ENCODE results near the gene KCNK5. TPM values are rescaled to one million over a fixed set of nuclear protein-coding genes. Genes with fewer than 3 reads are reported as not detected.
A peak's percentile ranks its signal among the peaks of the same experiment; 100 is the strongest.

The KCNK5 gene
- total and polyA plus RNA-seq, 2 experiments from 2014 or later, result 6.6 to 11.4 TPM

GRCh38 chr6:39209360-39209811, 19.9 kb downstream of the KCNK5 start:
- Histone ChIP-seq H3K9me3 (ENCODE audit: low read depth) (no peaks in the 10 kb centered on the region), H3K4me3 (no peak overlapping the region), H3K9me2 (replicated peaks; ENCODE audit: insufficient read depth) (no peaks in the 10 kb centered on the region), H3K27ac (peak overlapping the region; percentile 83), H4K20me1 (ENCODE audit: insufficient read depth, poor library complexity, severe bottlenecking) (no peaks in the 10 kb centered on the region), H3K36me3 (replicated peaks; ENCODE audit: insufficient read depth, low read depth) (no peaks in the 10 kb centered on the region), H3K4me1 (ENCODE audit: insufficient read depth) (peaks cover 62% of the 10 kb centered on the region), H3K27me3 (no peaks in the 10 kb centered on the region), H2AFZ (no peak overlapping the region), H3K4me2 (peak overlapping the region; percentile 12), H3K79me2 (peaks cover 25% of the 10 kb centered on the region)
- 38% methylated on average over 6 of the region's 6 CpGs for WGBS (ENCODE audit: low lambda C conversion rate, missing lambda C conversion rate)
- DNase-seq (ENCODE audit: low spot score), result peak; percentile 52
- TF ChIP-seq EZH2 (IDR thresholded peaks at IDR 0.05; ENCODE audit: borderline replicate concordance) (no peak), EZH2phosphoT487 (IDR thresholded peaks at IDR 0.05; ENCODE audit: low read depth, severe bottlenecking, unreplicated experiment) (no peak), CTCF (IDR thresholded peaks at IDR 0.05; ENCODE audit: poor library complexity) (no peak)

GRCh38 chr6:39208223-39208739, 21.0 kb downstream of the KCNK5 start:
- WGBS (ENCODE audit: low lambda C conversion rate, missing lambda C conversion rate), result 58% methylated on average over 6 of the region's 6 CpGs
- no peak overlapping the region for H2AFZ ChIP-seq
- H3K27ac ChIP-seq, result peak overlapping the region; percentile 83
- peaks cover 21% of the 10 kb centered on the region for H3K79me2 ChIP-seq
- H4K20me1 ChIP-seq (ENCODE audit: insufficient read depth, poor library complexity, severe bottlenecking), result no peaks in the 10 kb centered on the region
- DNase-seq (ENCODE audit: low spot score), result no peak
- H3K4me2 ChIP-seq, result peak overlapping the region; percentile 27
- no peaks in the 10 kb centered on the region for H3K27me3 ChIP-seq
- peaks cover 68% of the 10 kb centered on the region for H3K4me1 ChIP-seq (ENCODE audit: insufficient read depth)
- H3K4me3 ChIP-seq, result no peak overlapping the region
- no peaks in the 10 kb centered on the region for H3K36me3 ChIP-seq (replicated peaks; ENCODE audit: insufficient read depth, low read depth)
- TF ChIP-seq EZH2 (IDR thresholded peaks at IDR 0.05; ENCODE audit: borderline replicate concordance) (no peak), CTCF (IDR thresholded peaks at IDR 0.05; ENCODE audit: poor library complexity) (no peak), EZH2phosphoT487 (IDR thresholded peaks at IDR 0.05; ENCODE audit: low read depth, severe bottlenecking, unreplicated experiment) (no peak)
- no peaks in the 10 kb centered on the region for H3K9me3 ChIP-seq (ENCODE audit: low read depth)
- no peaks in the 10 kb centered on the region for H3K9me2 ChIP-seq (replicated peaks; ENCODE audit: insufficient read depth)

GRCh38 chr6:39207416-39208222, 21.7 kb downstream of the KCNK5 start:
- 76% methylated on average over 7 of the region's 8 CpGs for WGBS (ENCODE audit: low lambda C conversion rate, missing lambda C conversion rate)
- Histone ChIP-seq H3K9me3 (ENCODE audit: low read depth) (no peaks in the 10 kb centered on the region), H4K20me1 (ENCODE audit: insufficient read depth, poor library complexity, severe bottlenecking) (no peaks in the 10 kb centered on the region), H3K9me2 (replicated peaks; ENCODE audit: insufficient read depth) (no peaks in the 10 kb centered on the region), H3K4me2 (peak overlapping the region; percentile 37), H3K36me3 (replicated peaks; ENCODE audit: insufficient read depth, low read depth) (no peaks in the 10 kb centered on the region), H3K79me2 (peaks cover 19% of the 10 kb centered on the region), H3K27me3 (no peaks in the 10 kb centered on the region), H2AFZ (no peak overlapping the region), H3K4me3 (no peak overlapping the region), H3K27ac (peak overlapping the region; percentile 89), H3K4me1 (ENCODE audit: insufficient read depth) (peaks cover 72% of the 10 kb centered on the region)
- peak; percentile 67 for DNase-seq (ENCODE audit: low spot score)
- TF ChIP-seq EZH2phosphoT487 (IDR thresholded peaks at IDR 0.05; ENCODE audit: low read depth, severe bottlenecking, unreplicated experiment) (no peak), CTCF (IDR thresholded peaks at IDR 0.05; ENCODE audit: poor library complexity) (no peak), EZH2 (IDR thresholded peaks at IDR 0.05; ENCODE audit: borderline replicate concordance) (no peak)
